Testis (tissue), 2 donors: ENCODE data around the gene TENM4.

Experiments used
- CTCF ChIP-seq, 3 experiments: fragments of 450-650 bp in 2 of 3; fragments of 200-600 bp in 1 of 3; sonication (generic) in 1 of 3; IDR thresholded peaks; one replicate each; pipeline ENCODE4 v1.5.1; 2016 to 2019; ENCODE audit warnings: antibody characterized with exemption in 3 of 3, mild to moderate bottlenecking in 2 of 3, moderate library complexity in 1 of 3
- POLR2A ChIP-seq: fragments of 450-650 bp; IDR thresholded peaks from one replicate; pipeline ENCODE4 v1.6.1; 2017; ENCODE audit warnings: antibody characterized with exemption, mild to moderate bottlenecking, moderate library complexity

- TF ChIP-seq POLR2A (no peak), CTCF (IDR thresholded peaks at IDR 0.05) (no peak)
Measured at GRCh38 chr11:79264284-79264683, 176.5 kb downstream of the TENM4 start.
